HL-60 (cell line): ENCODE measurements around the gene TBCE.

ENCODE experiments used
- CTCF ChIP-seq: IDR thresholded peaks from one replicate; pipeline ENCODE4 v1.5.1; 2011; ENCODE audit warnings: low read length, control low read depth, inconsistent platforms; ENCODE audit not compliant: insufficient read depth
- GABPA ChIP-seq: IDR thresholded peaks from 2 replicates; pipeline ENCODE4 v1.6.1; 2012; ENCODE audit warnings: low read depth
- POLR2AphosphoS5 ChIP-seq: IDR thresholded peaks from 2 replicates; pipeline ENCODE4 v1.6.1; 2012; ENCODE audit warnings: low read depth
- REST ChIP-seq: IDR thresholded peaks from 2 replicates; pipeline ENCODE4 v1.6.1; 2012; ENCODE audit warnings: low read depth; ENCODE audit not compliant: insufficient replicate concordance
- SPI1 ChIP-seq: IDR thresholded peaks from 2 replicates; pipeline ENCODE4 v1.6.1; 2012; ENCODE audit warnings: low read depth, mild to moderate bottlenecking, borderline replicate concordance

GRCh38 chr1:235411489-235412486 is 44.6 kb downstream of the TBCE start:
- no peak for TF ChIP-seq CTCF
- TF ChIP-seq POLR2AphosphoS5: no peak
- TF ChIP-seq REST: no peak
- TF ChIP-seq GABPA: no peak
- TF ChIP-seq SPI1: no peak
